CD14-positive monocyte (primary cell): ENCODE data around the gene PELO. TPM values are rescaled to one million over a fixed set of nuclear protein-coding genes. Genes with fewer than 3 reads are reported as not detected.
A peak's percentile ranks its signal among the peaks of the same experiment; 100 is the strongest.
"Not testable (repeated sequence)": the region's sequence is repeated elsewhere in the genome, so short reads cannot be mapped to it uniquely, and the experiment has no call there.

Experiments
- DNase-seq, 3 donors: peaks; one replicate each; pipeline ENCODE4 v3.0.0-alpha.2; 2011 to 2022
- H2AFZ ChIP-seq: 2 replicates; pipeline ENCODE4 v1.6.0; 2012; ENCODE audit warnings: mild to moderate bottlenecking, low read depth, low read length, inconsistent platforms; ENCODE audit not compliant: insufficient read depth, poor library complexity, severe bottlenecking
- H3K27ac ChIP-seq, 2 donors: 1 replicate in 1 of 2; 2 replicates in 1 of 2; pipeline ENCODE4 v1.5.1; 2012 to 2013; ENCODE audit warnings: low read length in 2 of 2, control low read depth in 1 of 2, inconsistent platforms in 1 of 2, low read depth in 1 of 2, mild to moderate bottlenecking in 1 of 2
- H3K27me3 ChIP-seq, 2 donors: one replicate each; pipeline versions ENCODE4 v1.6.0 to v1.6.1; 2011 to 2013; ENCODE audit warnings: low read length in 2 of 2; ENCODE audit not compliant: control insufficient read depth in 2 of 2, insufficient read depth in 2 of 2
- H3K36me3 ChIP-seq, 2 donors: replicated peaks in 1 of 2; 1 replicate in 1 of 2; 2 replicates in 1 of 2; pipeline versions ENCODE4 v1.5.1 to v1.6.1; 2012 to 2013; ENCODE audit warnings: low read length in 2 of 2, control low read depth in 1 of 2, inconsistent platforms in 1 of 2, mild to moderate bottlenecking in 1 of 2; ENCODE audit not compliant: insufficient read depth in 2 of 2, control insufficient read depth in 1 of 2
- H3K4me1 ChIP-seq, 2 donors: 1 replicate in 1 of 2; 2 replicates in 1 of 2; pipeline versions ENCODE4 v1.5.1 to v1.6.1; 2012 to 2013; ENCODE audit warnings: low read length in 2 of 2, control low read depth in 1 of 2, inconsistent platforms in 1 of 2, mild to moderate bottlenecking in 1 of 2, moderate library complexity in 1 of 2; ENCODE audit not compliant: insufficient read depth in 2 of 2, control insufficient read depth in 1 of 2
- H3K4me2 ChIP-seq: replicated peaks from 2 replicates; pipeline ENCODE3; 2012; ENCODE audit warnings: low read length, moderate library complexity, mild to moderate bottlenecking; ENCODE audit not compliant: poor library complexity, severe bottlenecking; ENCODE audit errors: extremely low read depth
- H3K4me3 ChIP-seq, 3 experiments: fragments of 200-600 bp in 1 of 3; sonication (generic) in 1 of 3; replicated peaks in 1 of 3; 1 replicate in 2 of 3; 2 replicates in 1 of 3; pipeline ENCODE4 v1.5.1; 2011 to 2013; ENCODE audit warnings: low read length in 3 of 3, mild to moderate bottlenecking in 3 of 3, control low read depth in 2 of 3, low read depth in 2 of 3, inconsistent platforms in 1 of 3, moderate library complexity in 1 of 3
- H3K79me2 ChIP-seq: 2 replicates; pipeline ENCODE4 v1.6.0; 2012; ENCODE audit warnings: mild to moderate bottlenecking, control low read depth, inconsistent platforms, low read length, moderate library complexity; ENCODE audit not compliant: insufficient read depth
- H3K9ac ChIP-seq: 2 replicates; pipeline ENCODE4 v1.6.0; 2017; ENCODE audit warnings: low read length, mild to moderate bottlenecking; ENCODE audit not compliant: insufficient read depth, poor library complexity, severe bottlenecking
- H3K9me3 ChIP-seq, 2 donors: replicated peaks in 1 of 2; 1 replicate in 1 of 2; 2 replicates in 1 of 2; pipeline versions ENCODE4 v1.5.1 to v1.6.1; 2012 to 2013; ENCODE audit warnings: low read length in 2 of 2, control low read depth in 1 of 2; ENCODE audit not compliant: control insufficient read depth in 1 of 2, insufficient read depth in 1 of 2
- H4K20me1 ChIP-seq: 2 replicates; pipeline ENCODE4 v1.6.0; 2012; ENCODE audit warnings: mild to moderate bottlenecking, low read length, control low read depth, moderate library complexity; ENCODE audit not compliant: insufficient read depth
- H3K27ac Mint-ChIP-seq, 7 donors: one replicate each; pipeline ENCODE4 v1.8.0; 2020; ENCODE audit warnings: mild to moderate bottlenecking in 7 of 7, mixed read lengths in 7 of 7, moderate library complexity in 6 of 7, inconsistent platforms in 2 of 7
- H3K27me3 Mint-ChIP-seq, 3 donors: one replicate each; pipeline ENCODE4 v1.8.0; 2021 to 2022; ENCODE audit warnings: low read depth in 3 of 3, mild to moderate bottlenecking in 3 of 3, mixed read lengths in 3 of 3, moderate library complexity in 3 of 3, inconsistent platforms in 1 of 3
- H3K36me3 Mint-ChIP-seq, 2 donors: one replicate each; pipeline ENCODE4 v1.8.0; 2020; ENCODE audit warnings: mixed read lengths in 2 of 2, inconsistent platforms in 1 of 2, mild to moderate bottlenecking in 1 of 2
- H3K4me1 Mint-ChIP-seq: one replicate; pipeline ENCODE4 v1.8.0; 2020; ENCODE audit warnings: mild to moderate bottlenecking, mixed read lengths
- H3K4me3 Mint-ChIP-seq, 2 donors: one replicate each; pipeline ENCODE4 v1.8.0; 2020; ENCODE audit warnings: mild to moderate bottlenecking in 2 of 2, mixed read lengths in 2 of 2, moderate library complexity in 1 of 2
- H3K9me3 Mint-ChIP-seq, 7 donors: one replicate each; pipeline ENCODE4 v1.8.0; 2020 to 2022; ENCODE audit warnings: mixed read lengths in 7 of 7, mild to moderate bottlenecking in 6 of 7, moderate library complexity in 6 of 7, inconsistent platforms in 2 of 7
- CTCF ChIP-seq: fragments of 200-600 bp; IDR thresholded peaks from one replicate; pipeline ENCODE4 v1.8.0; 2022; ENCODE audit warnings: antibody characterized with exemption, mild to moderate bottlenecking
- WGBS: methylation state at CpG from one replicate; pipeline ENCODE4 v1.1.5; 2013; ENCODE audit warnings: missing lambda C conversion rate; ENCODE audit not compliant: insufficient coverage; 5-methylcytosine and 5-hydroxymethylcytosine counted together
- intact Hi-C, 2 donors: fragments of 100-400 bp; cut with micrococcal nuclease; formaldehyde crosslinking; loops; one replicate each; pipeline versions ENCODE4 v1.15.0 to v1.15.1; 2023
- polyA plus RNA-seq, 3 donors: library from polyadenylated mRNA; depleted of rRNA in 1 of 3; unstranded in 2 of 3; stranded (reverse) in 1 of 3; fragments of 300-500 nt in 2 of 3; fragments of >200 nt in 1 of 3; fragmentation: Illumina TruSeq in 2 of 3; gene quantifications; 1 replicate in 2 of 3; 2 replicates in 1 of 3; pipeline ENCODE4 v1.2.3, GENCODE V29; 2012 to 2021

Gene PELO
- polyA plus RNA-seq, 3 donors: 1.8 to 4.4 (median 2.1) TPM

GRCh38 chr5:52743529-52743928 lies 44.2 kb upstream of the PELO start:
- no CpG with 5 or more reads among the region's 3 CpGs for whole genome bisulfite sequencing
- no peak for DNase-seq
- Mint-ChIP-seq H3K4me1 (peaks cover 8% of the 10 kb centered on the region), H3K27ac (peak overlapping the region in 1 of 7 donors; percentile 48), H3K9me3 (peaks cover 0 to 1% (median 0%) of the 10 kb centered on the region in 7 donors), H3K36me3 (no peaks in the 10 kb centered on the region), H3K27me3 (peaks cover 0 to 3% (median 0%) of the 10 kb centered on the region in 3 donors), H3K4me3 (no peak overlapping the region)
- Histone ChIP-seq H3K9me3 (no peaks in the 10 kb centered on the region), H3K27me3 (no peaks in the 10 kb centered on the region), H3K36me3 (no peaks in the 10 kb centered on the region), H3K4me1 (peaks cover 6 to 9% of the 10 kb centered on the region in 2 donors), H3K9ac (no peak overlapping the region), H3K4me2 (no peak overlapping the region), H3K4me3 (no peak overlapping the region), H4K20me1 (no peaks in the 10 kb centered on the region), H2AFZ (no peak overlapping the region), H3K27ac (no peak overlapping the region), H3K79me2 (no peaks in the 10 kb centered on the region)
- no peak for TF ChIP-seq CTCF
- intact Hi-C loops: no loop called here

GRCh38 chr5:52743970-52744369 lies 43.7 kb upstream of the PELO start:
- H3K4me3 Mint-ChIP-seq: no peak overlapping the region
- Histone ChIP-seq H2AFZ (no peak overlapping the region), H3K27ac (no peak overlapping the region), H3K9me3 (no peaks in the 10 kb centered on the region), H3K9ac (no peak overlapping the region), H3K4me3 (no peak overlapping the region), H4K20me1 (no peaks in the 10 kb centered on the region), H3K79me2 (no peaks in the 10 kb centered on the region), H3K27me3 (no peaks in the 10 kb centered on the region), H3K36me3 (no peaks in the 10 kb centered on the region), H3K4me2 (no peak overlapping the region), H3K4me1 (peaks cover 6 to 9% of the 10 kb centered on the region in 2 donors)
- intact Hi-C loops: no loop called here
- peaks cover 8% of the 10 kb centered on the region for H3K4me1 Mint-ChIP-seq
- no peak overlapping the region for H3K27ac Mint-ChIP-seq
- no CpG with 5 or more reads among the region's 1 CpG for WGBS
- peaks cover 0 to 3% (median 0%) of the 10 kb centered on the region in 3 donors for H3K27me3 Mint-ChIP-seq
- H3K36me3 Mint-ChIP-seq: no peaks in the 10 kb centered on the region
- no peak for TF ChIP-seq CTCF
- H3K9me3 Mint-ChIP-seq: peaks cover 0 to 1% (median 0%) of the 10 kb centered on the region in 7 donors
- no peak for DNase-seq

GRCh38 chr5:52744867-52745458 lies 42.8 kb upstream of the PELO start:
- H3K36me3 Mint-ChIP-seq, H3K27ac ChIP-seq, H4K20me1 ChIP-seq, H3K9me3 ChIP-seq, intact Hi-C loops, H3K27me3 Mint-ChIP-seq, H3K79me2 ChIP-seq, H2AFZ ChIP-seq, H3K36me3 ChIP-seq, DNase-seq, H3K27me3 ChIP-seq, H3K4me1 Mint-ChIP-seq, H3K27ac Mint-ChIP-seq, H3K9ac ChIP-seq, H3K4me1 ChIP-seq, H3K9me3 Mint-ChIP-seq, H3K4me3 Mint-ChIP-seq, H3K4me3 ChIP-seq, H3K4me2 ChIP-seq: not testable (repeated sequence)
- no CpG with 5 or more reads among the region's 2 CpGs for WGBS
